ENCODE results near the gene FBLN2.

GRCh38 chr3:13588221-13588701 is 39.3 kb downstream of the FBLN2 start:
- TF ChIP-seq EZH2 (IDR thresholded peaks at IDR 0.05; ENCODE audit: borderline replicate concordance, control insufficient read depth, low read depth, low read length) (no peak), YY1 (IDR thresholded peaks at IDR 0.05; ENCODE audit: low read depth, low read length) (no peak), CTCF (IDR thresholded peaks at IDR 0.05 in 2 of 3, conservative IDR thresholded peaks at IDR 0.05 in 1 of 3; ENCODE audit: control insufficient read depth in 2 of 3, extremely low read depth in 1 of 3, insufficient read depth in 1 of 3, low read depth in 3 of 3, low read length in 3 of 3) (no peak), POLR2A (IDR thresholded peaks at IDR 0.05; ENCODE audit: low read depth, low read length) (no peak), ZNF207 (IDR thresholded peaks at IDR 0.05; ENCODE audit: borderline replicate concordance) (no peak), ZNF274 (IDR thresholded peaks at IDR 0.05; ENCODE audit: insufficient read depth, insufficient read length) (no peak), LARP7 (IDR thresholded peaks at IDR 0.05) (no peak), ETV6 (conservative IDR thresholded peaks at IDR 0.05 in 1 of 2, IDR thresholded peaks at IDR 0.05 in 1 of 2; ENCODE audit: borderline replicate concordance in 1 of 2, low read depth in 1 of 2) (no peak), BHLHE40 (IDR thresholded peaks at IDR 0.05; ENCODE audit: borderline replicate concordance in 1 of 2, low read depth in 2 of 2, low read length in 1 of 2) (no peak), EP300 (IDR thresholded peaks at IDR 0.05; ENCODE audit: borderline replicate concordance in 1 of 2, control insufficient read depth in 1 of 2, low read depth in 2 of 2, low read length in 2 of 2) (no peak), SIX5 (IDR thresholded peaks at IDR 0.05; ENCODE audit: low read depth, low read length, severe bottlenecking) (no peak)
- TF ChIP-seq, protein P1, sequence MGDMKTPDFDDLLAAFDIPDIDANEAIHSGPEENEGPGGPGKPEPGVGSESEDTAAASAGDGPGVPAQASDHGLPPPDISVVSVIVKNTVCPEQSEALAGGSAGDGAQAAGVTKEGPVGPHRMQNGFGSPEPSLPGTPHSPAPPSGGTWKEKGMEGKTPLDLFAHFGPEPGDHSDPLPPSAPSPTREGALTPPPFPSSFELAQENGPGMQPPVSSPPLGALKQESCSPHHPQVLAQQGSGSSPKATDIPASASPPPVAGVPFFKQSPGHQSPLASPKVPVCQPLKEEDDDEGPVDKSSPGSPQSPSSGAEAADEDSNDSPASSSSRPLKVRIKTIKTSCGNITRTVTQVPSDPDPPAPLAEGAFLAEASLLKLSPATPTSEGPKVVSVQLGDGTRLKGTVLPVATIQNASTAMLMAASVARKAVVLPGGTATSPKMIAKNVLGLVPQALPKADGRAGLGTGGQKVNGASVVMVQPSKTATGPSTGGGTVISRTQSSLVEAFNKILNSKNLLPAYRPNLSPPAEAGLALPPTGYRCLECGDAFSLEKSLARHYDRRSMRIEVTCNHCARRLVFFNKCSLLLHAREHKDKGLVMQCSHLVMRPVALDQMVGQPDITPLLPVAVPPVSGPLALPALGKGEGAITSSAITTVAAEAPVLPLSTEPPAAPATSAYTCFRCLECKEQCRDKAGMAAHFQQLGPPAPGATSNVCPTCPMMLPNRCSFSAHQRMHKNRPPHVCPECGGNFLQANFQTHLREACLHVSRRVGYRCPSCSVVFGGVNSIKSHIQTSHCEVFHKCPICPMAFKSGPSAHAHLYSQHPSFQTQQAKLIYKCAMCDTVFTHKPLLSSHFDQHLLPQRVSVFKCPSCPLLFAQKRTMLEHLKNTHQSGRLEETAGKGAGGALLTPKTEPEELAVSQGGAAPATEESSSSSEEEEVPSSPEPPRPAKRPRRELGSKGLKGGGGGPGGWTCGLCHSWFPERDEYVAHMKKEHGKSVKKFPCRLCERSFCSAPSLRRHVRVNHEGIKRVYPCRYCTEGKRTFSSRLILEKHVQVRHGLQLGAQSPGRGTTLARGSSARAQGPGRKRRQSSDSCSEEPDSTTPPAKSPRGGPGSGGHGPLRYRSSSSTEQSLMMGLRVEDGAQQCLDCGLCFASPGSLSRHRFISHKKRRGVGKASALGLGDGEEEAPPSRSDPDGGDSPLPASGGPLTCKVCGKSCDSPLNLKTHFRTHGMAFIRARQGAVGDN (IDR thresholded peaks at IDR 0.05) = no peak
- TF ChIP-seq, protein P2, sequence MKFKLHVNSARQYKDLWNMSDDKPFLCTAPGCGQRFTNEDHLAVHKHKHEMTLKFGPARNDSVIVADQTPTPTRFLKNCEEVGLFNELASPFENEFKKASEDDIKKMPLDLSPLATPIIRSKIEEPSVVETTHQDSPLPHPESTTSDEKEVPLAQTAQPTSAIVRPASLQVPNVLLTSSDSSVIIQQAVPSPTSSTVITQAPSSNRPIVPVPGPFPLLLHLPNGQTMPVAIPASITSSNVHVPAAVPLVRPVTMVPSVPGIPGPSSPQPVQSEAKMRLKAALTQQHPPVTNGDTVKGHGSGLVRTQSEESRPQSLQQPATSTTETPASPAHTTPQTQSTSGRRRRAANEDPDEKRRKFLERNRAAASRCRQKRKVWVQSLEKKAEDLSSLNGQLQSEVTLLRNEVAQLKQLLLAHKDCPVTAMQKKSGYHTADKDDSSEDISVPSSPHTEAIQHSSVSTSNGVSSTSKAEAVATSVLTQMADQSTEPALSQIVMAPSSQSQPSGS (IDR thresholded peaks at IDR 0.05; ENCODE audit: low read length) = no peak

Data from GM12878 (cell line).